Measurements from ENCODE around the gene RBM42. TPM values are rescaled to one million over a fixed set of nuclear protein-coding genes. Genes with fewer than 3 reads are reported as not detected.

Gene RBM42
- total and polyA plus RNA-seq, 2 of the 13 experiments (the other 11 are each of a cell fraction or from before 2014, with no cell fraction given) = 27.2 to 55.3 TPM

DNA sequence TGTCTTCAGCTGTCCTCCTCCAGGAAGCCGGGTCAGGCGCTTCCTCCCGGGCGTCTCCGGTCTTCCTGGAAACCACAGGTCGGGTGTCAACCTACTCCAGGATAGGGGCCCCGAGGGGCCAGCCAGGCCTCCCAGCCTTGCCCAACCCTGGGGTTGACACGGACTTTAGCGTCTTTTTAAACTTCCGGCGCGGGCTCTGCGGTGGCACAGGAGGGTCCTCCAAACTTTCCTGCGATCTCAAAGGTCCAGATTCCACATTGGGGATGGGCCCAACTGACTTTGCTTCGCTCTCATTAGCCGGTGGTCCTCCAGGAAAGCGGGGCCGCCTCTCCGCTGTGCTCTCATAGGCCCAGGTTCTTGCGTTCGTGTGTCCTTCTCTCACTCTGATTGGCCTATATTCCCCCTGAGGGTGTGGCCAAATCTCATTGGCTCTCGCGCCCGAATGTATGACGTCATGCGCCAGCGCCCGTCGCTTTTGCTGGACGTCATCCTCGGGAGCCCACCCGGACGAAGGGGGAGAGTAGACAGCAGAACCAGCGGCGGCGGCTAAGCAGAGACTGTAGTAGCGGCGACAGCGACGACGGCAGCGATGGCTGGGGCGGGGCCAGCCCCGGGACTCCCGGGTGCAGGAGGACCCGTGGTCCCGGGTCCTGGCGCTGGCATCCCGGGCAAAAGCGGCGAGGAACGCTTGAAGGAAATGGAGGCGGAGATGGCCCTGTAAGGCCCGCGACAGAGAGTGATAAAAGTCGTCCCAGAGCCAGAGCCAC lies at the start of gene RBM42 (continued):
- TF ChIP-seq TEAD2 (CRISPR knock-in tag; IDR thresholded peaks at IDR 0.05) = no peak
- TF ChIP-seq BCL6 (CRISPR knock-in tag; IDR thresholded peaks at IDR 0.05) = peak; percentile 13
- peak; percentile 66 for TF ChIP-seq HOXA5 (CRISPR knock-in tag; IDR thresholded peaks at IDR 0.05)
- TF ChIP-seq, protein P1, sequence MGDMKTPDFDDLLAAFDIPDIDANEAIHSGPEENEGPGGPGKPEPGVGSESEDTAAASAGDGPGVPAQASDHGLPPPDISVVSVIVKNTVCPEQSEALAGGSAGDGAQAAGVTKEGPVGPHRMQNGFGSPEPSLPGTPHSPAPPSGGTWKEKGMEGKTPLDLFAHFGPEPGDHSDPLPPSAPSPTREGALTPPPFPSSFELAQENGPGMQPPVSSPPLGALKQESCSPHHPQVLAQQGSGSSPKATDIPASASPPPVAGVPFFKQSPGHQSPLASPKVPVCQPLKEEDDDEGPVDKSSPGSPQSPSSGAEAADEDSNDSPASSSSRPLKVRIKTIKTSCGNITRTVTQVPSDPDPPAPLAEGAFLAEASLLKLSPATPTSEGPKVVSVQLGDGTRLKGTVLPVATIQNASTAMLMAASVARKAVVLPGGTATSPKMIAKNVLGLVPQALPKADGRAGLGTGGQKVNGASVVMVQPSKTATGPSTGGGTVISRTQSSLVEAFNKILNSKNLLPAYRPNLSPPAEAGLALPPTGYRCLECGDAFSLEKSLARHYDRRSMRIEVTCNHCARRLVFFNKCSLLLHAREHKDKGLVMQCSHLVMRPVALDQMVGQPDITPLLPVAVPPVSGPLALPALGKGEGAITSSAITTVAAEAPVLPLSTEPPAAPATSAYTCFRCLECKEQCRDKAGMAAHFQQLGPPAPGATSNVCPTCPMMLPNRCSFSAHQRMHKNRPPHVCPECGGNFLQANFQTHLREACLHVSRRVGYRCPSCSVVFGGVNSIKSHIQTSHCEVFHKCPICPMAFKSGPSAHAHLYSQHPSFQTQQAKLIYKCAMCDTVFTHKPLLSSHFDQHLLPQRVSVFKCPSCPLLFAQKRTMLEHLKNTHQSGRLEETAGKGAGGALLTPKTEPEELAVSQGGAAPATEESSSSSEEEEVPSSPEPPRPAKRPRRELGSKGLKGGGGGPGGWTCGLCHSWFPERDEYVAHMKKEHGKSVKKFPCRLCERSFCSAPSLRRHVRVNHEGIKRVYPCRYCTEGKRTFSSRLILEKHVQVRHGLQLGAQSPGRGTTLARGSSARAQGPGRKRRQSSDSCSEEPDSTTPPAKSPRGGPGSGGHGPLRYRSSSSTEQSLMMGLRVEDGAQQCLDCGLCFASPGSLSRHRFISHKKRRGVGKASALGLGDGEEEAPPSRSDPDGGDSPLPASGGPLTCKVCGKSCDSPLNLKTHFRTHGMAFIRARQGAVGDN (CRISPR knock-in tag; IDR thresholded peaks at IDR 0.05) = peak; percentile 79
- TF ChIP-seq RFXANK (CRISPR knock-in tag; IDR thresholded peaks at IDR 0.05) = peak; percentile 96
- no peak for TF ChIP-seq CCDC6 (CRISPR knock-in tag; IDR thresholded peaks at IDR 0.05)
- TF ChIP-seq POGZ (CRISPR knock-in tag; IDR thresholded peaks at IDR 0.05) = peak; percentile 97
- TF ChIP-seq ETV5 (CRISPR knock-in tag; IDR thresholded peaks at IDR 0.05; ENCODE audit: borderline replicate concordance) = peak; percentile 75
- TF ChIP-seq ZNF317 (CRISPR knock-in tag; IDR thresholded peaks at IDR 0.05) = no peak; the same call in 1 of the 2 replicates
- no peak for TF ChIP-seq ZSCAN30 (CRISPR knock-in tag; IDR thresholded peaks at IDR 0.05)
- TF ChIP-seq, protein P2, sequence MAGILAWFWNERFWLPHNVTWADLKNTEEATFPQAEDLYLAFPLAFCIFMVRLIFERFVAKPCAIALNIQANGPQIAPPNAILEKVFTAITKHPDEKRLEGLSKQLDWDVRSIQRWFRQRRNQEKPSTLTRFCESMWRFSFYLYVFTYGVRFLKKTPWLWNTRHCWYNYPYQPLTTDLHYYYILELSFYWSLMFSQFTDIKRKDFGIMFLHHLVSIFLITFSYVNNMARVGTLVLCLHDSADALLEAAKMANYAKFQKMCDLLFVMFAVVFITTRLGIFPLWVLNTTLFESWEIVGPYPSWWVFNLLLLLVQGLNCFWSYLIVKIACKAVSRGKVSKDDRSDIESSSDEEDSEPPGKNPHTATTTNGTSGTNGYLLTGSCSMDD (CRISPR knock-in tag; IDR thresholded peaks at IDR 0.05) = no peak
- TF ChIP-seq ZNF607 (CRISPR knock-in tag; IDR thresholded peaks at IDR 0.05; ENCODE audit: borderline replicate concordance) = no peak
- TF ChIP-seq ARID2 (CRISPR knock-in tag; IDR thresholded peaks at IDR 0.05; ENCODE audit: borderline replicate concordance) = no peak
- TF ChIP-seq, protein P3, sequence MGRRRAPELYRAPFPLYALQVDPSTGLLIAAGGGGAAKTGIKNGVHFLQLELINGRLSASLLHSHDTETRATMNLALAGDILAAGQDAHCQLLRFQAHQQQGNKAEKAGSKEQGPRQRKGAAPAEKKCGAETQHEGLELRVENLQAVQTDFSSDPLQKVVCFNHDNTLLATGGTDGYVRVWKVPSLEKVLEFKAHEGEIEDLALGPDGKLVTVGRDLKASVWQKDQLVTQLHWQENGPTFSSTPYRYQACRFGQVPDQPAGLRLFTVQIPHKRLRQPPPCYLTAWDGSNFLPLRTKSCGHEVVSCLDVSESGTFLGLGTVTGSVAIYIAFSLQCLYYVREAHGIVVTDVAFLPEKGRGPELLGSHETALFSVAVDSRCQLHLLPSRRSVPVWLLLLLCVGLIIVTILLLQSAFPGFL (CRISPR knock-in tag; IDR thresholded peaks at IDR 0.05) = no peak
- no peak for TF ChIP-seq SMYD3 (CRISPR knock-in tag; IDR thresholded peaks at IDR 0.05)
- TF ChIP-seq, protein P4, sequence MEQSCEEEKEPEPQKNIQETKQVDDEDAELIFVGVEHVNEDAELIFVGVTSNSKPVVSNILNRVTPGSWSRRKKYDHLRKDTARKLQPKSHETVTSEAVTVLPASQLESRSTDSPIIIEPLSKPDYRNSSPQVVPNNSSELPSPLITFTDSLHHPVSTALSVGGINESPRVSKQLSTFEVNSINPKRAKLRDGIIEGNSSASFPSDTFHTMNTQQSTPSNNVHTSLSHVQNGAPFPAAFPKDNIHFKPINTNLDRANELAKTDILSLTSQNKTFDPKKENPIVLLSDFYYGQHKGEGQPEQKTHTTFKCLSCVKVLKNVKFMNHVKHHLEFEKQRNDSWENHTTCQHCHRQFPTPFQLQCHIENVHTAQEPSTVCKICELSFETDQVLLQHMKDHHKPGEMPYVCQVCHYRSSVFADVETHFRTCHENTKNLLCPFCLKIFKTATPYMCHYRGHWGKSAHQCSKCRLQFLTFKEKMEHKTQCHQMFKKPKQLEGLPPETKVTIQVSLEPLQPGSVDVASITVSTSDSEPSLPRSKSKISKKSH (CRISPR knock-in tag; IDR thresholded peaks at IDR 0.05; ENCODE audit: borderline replicate concordance) = peak; percentile 37; the same call in 1 of the 2 replicates
- TF ChIP-seq EEA1 (CRISPR knock-in tag; IDR thresholded peaks at IDR 0.05; ENCODE audit: borderline replicate concordance) = no peak
